Tibial nerve (tissue), 4 donors: ENCODE data around the gene SP100. TPM values are rescaled to one million over a fixed set of nuclear protein-coding genes. Genes with fewer than 3 reads are reported as not detected.

Source experiments
- DNase-seq, 2 donors: peaks; one replicate each; pipeline ENCODE4 v3.0.0-alpha.2; 2019; ENCODE audit warnings: low spot score in 2 of 2
- H3K27ac ChIP-seq, 4 donors: fragments of 200-600 bp; sonication (generic) in 3 of 4; one replicate each; pipeline ENCODE4 v1.5.1; 2017 to 2019; ENCODE audit warnings: mild to moderate bottlenecking in 1 of 4
- H3K27me3 ChIP-seq, 2 donors: fragments of 200-600 bp; sonication (generic) in 1 of 2; one replicate each; pipeline versions ENCODE4 v1.5.1 to v1.6.0; 2017 to 2019
- H3K36me3 ChIP-seq, 3 donors: fragments of 200-600 bp; sonication (generic); one replicate each; pipeline ENCODE4 v1.5.1; 2018 to 2019
- H3K4me1 ChIP-seq, 4 donors: fragments of 200-600 bp; sonication (generic) in 3 of 4; one replicate each; pipeline ENCODE4 v1.5.1; 2017 to 2019
- H3K4me3 ChIP-seq, 4 donors: fragments of 200-600 bp; sonication (generic) in 3 of 4; one replicate each; pipeline ENCODE4 v1.5.1; 2017 to 2019; ENCODE audit warnings: mild to moderate bottlenecking in 1 of 4, moderate library complexity in 1 of 4
- H3K9me3 ChIP-seq, 4 donors: fragments of 200-600 bp; sonication (generic) in 3 of 4; one replicate each; pipeline ENCODE4 v1.5.1; 2017 to 2019
- CTCF ChIP-seq, 5 experiments: fragments of 200-600 bp in 3 of 5; fragments of 450-650 bp in 2 of 5; sonication (generic) in 3 of 5; IDR thresholded peaks; one replicate each; pipeline ENCODE4 v1.5.1; 2016 to 2019; ENCODE audit warnings: antibody characterized with exemption in 5 of 5, mild to moderate bottlenecking in 3 of 5, moderate library complexity in 2 of 5
- EP300 ChIP-seq, 2 donors: sonication (generic); formaldehyde crosslinking; IDR thresholded peaks; one replicate each; pipeline ENCODE4 v1.6.1; 2017; ENCODE audit warnings: antibody characterized with exemption in 2 of 2, mild to moderate bottlenecking in 1 of 2
- POLR2A ChIP-seq, 2 donors: fragments of 450-650 bp; IDR thresholded peaks; one replicate each; pipeline ENCODE4 v1.6.1; 2017; ENCODE audit warnings: antibody characterized with exemption in 2 of 2, mild to moderate bottlenecking in 2 of 2, moderate library complexity in 2 of 2
- WGBS, 2 donors: methylation state at CpG; one replicate each; pipeline ENCODE4 v1.1.5; 2018; 5-methylcytosine and 5-hydroxymethylcytosine counted together
- total RNA-seq, 4 donors: library from RNA; depleted of rRNA; stranded (reverse); fragments of >200 nt; gene quantifications; one replicate each; pipeline ENCODE4 v1.1.0, GENCODE V29; 2016

The SP100 gene
- total RNA-seq, 4 donors from 2014 or later: 84.1 to 126 (median 108) TPM

GRCh38 chr2:230505162-230505561, 89.2 kb downstream of the SP100 start:
- Histone ChIP-seq H3K4me3 (no peak overlapping the region), H3K36me3 (peaks cover 0 to 100% (median 22%) of the 10 kb centered on the region in 3 donors), H3K9me3 (no peaks in the 10 kb centered on the region), H3K4me1 (no peaks in the 10 kb centered on the region), H3K27ac (no peak overlapping the region), H3K27me3 (no peaks in the 10 kb centered on the region)
- 92 to 95% methylated on average over 2 of the region's 2 CpGs for WGBS, 2 donors
- TF ChIP-seq EP300 (IDR thresholded peaks at IDR 0.05) (no peak), POLR2A (IDR thresholded peaks at IDR 0.05) (no peak), CTCF (IDR thresholded peaks at IDR 0.05) (no peak)
- no peak for DNase-seq

- no peak overlapping the region for H3K27ac ChIP-seq
- no peaks in the 10 kb centered on the region for H3K4me1 ChIP-seq
- no peak overlapping the region for H3K4me3 ChIP-seq
- H3K27me3 ChIP-seq: no peaks in the 10 kb centered on the region
- no peak for TF ChIP-seq POLR2A (IDR thresholded peaks at IDR 0.05)
- TF ChIP-seq EP300 (IDR thresholded peaks at IDR 0.05): no peak
- TF ChIP-seq CTCF (IDR thresholded peaks at IDR 0.05): no peak
- H3K9me3 ChIP-seq: no peaks in the 10 kb centered on the region
- DNase-seq: no peak
- H3K36me3 ChIP-seq: peaks cover 0 to 69% (median 7%) of the 10 kb centered on the region in 3 donors
- 88 to 93% methylated on average over 4 of the region's 4 CpGs for WGBS, 2 donors
Observed at GRCh38 chr2:230512955-230513748, 97.2 kb downstream of the SP100 start.

GRCh38 chr2:230520061-230520874, 104.3 kb downstream of the SP100 start:
- no peaks in the 10 kb centered on the region for H3K27me3 ChIP-seq
- TF ChIP-seq EP300 (IDR thresholded peaks at IDR 0.05) (no peak), POLR2A (IDR thresholded peaks at IDR 0.05) (no peak), CTCF (IDR thresholded peaks at IDR 0.05) (no peak)
- WGBS, 2 donors: 79 to 81% methylated on average over 9 of the region's 9 CpGs
- no peak overlapping the region for H3K4me3 ChIP-seq
- DNase-seq: no peak
- H3K27ac ChIP-seq: no peak overlapping the region
- peaks cover 0 to 39% (median 0%) of the 10 kb centered on the region in 3 donors for H3K36me3 ChIP-seq
- H3K9me3 ChIP-seq: peaks cover 0 to 25% (median 3%) of the 10 kb centered on the region in 4 donors
- H3K4me1 ChIP-seq: no peaks in the 10 kb centered on the region

- H3K27ac ChIP-seq: no peak overlapping the region
- H3K36me3 ChIP-seq: peaks cover 0 to 40% (median 0%) of the 10 kb centered on the region in 3 donors
- TF ChIP-seq EP300 (IDR thresholded peaks at IDR 0.05) (no peak), POLR2A (IDR thresholded peaks at IDR 0.05) (no peak), CTCF (IDR thresholded peaks at IDR 0.05) (no peak)
- no peaks in the 10 kb centered on the region for H3K27me3 ChIP-seq
- H3K9me3 ChIP-seq: peaks cover 0 to 30% (median 3%) of the 10 kb centered on the region in 4 donors
- DNase-seq: no peak
- no peaks in the 10 kb centered on the region for H3K4me1 ChIP-seq
- H3K4me3 ChIP-seq: no peak overlapping the region
Observed at GRCh38 chr2:230520875-230521155, 104.8 kb downstream of the SP100 start.

- WGBS, 2 donors: 69 to 82% methylated on average over 2 of the region's 2 CpGs
- H3K27me3 ChIP-seq: no peaks in the 10 kb centered on the region
- no peak overlapping the region for H3K27ac ChIP-seq
- no peak for DNase-seq
- H3K9me3 ChIP-seq: peaks cover 0 to 36% (median 3%) of the 10 kb centered on the region in 4 donors
- peaks cover 0 to 43% (median 0%) of the 10 kb centered on the region in 3 donors for H3K36me3 ChIP-seq
- H3K4me1 ChIP-seq: no peaks in the 10 kb centered on the region
- TF ChIP-seq POLR2A (IDR thresholded peaks at IDR 0.05) (no peak), EP300 (IDR thresholded peaks at IDR 0.05) (no peak), CTCF (IDR thresholded peaks at IDR 0.05) (no peak)
- no peak overlapping the region for H3K4me3 ChIP-seq
Observed at GRCh38 chr2:230521386-230521785, 105.4 kb downstream of the SP100 start.
